Stimulated activated CD8-positive, alpha-beta memory T cell treated with anti-CD3 and anti-CD28 coated beads, Interleukin-15, amount 100 ng/mL, for 24 hours (primary cell): ENCODE data around the gene EHMT2.
A peak's percentile ranks its signal among the peaks of the same experiment; 100 is the strongest.
"Not testable (repeated sequence)": the region's sequence is repeated elsewhere in the genome, so short reads cannot be mapped to it uniquely, and the experiment has no call there.

ENCODE experiments used
- DNase-seq: peaks from one replicate; pipeline ENCODE4 v3.0.0-alpha.2; 2020; ENCODE audit warnings: low read depth

The EHMT2 gene

DNA sequence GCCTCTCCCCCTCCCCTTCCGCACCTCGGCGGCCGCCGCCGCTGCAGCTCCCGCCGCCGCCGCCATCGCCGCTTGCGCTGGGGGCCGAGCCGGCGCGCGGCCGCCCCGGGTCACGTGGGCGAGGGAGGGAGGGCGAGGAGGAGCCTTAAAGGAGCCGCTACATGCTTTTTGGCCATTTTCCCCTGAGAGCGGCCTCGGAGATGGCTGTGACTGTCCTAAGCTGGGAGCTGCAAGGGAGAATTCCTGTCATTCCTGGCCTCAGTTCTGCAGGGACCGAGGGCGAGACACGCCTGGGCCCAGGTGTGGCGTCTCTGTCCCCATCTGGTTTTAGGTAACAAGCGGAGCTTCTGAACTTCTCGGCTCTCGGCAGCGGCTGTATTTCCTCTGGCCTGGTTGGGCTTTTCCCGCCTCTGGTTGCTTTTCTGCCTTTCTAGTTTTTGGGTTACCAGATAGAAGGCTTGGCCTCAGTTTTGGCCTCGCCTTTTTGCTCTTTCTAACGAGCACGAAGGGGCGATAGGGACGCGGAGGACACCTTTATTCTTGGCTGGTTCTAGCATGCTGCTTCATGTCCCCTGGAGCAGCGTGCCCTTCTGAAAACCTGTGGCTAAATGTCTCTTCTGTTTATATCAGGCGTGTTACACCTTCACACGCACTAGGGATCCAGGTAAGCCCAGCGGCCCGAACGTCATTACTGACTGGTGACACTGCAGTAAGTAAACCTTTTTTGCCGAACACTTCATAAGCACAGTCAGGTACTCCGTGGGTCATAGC, at the start of gene EHMT2:
TSS of gene EHMT2 (minus strand) at position 87 of the 771 bp plus-strand sequence. CDS start at position 66, 21 bp downstream.
- DNase-seq, result peak; percentile 58

DNA sequence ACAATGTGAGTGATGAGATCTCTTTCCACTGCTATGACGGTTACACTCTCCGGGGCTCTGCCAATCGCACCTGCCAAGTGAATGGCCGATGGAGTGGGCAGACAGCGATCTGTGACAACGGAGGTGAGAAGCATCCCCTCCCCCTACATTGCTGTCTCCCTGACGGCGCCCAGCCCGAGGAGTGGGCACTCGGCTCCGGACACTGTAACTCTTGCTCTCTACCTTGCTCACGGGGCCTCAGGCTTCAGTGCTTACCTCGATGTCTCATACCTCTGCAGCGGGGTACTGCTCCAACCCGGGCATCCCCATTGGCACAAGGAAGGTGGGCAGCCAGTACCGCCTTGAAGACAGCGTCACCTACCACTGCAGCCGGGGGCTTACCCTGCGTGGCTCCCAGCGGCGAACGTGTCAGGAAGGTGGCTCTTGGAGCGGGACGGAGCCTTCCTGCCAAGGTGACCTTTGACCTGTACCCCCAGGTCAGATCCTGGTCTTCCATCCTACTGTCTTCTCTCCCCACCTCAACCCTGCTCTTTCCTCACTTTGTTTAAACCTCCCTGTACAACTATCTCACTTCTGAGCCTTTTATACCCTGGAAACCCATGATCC, 49.7 kb upstream of the EHMT2 start:
- no peak for DNase-seq

DNA sequence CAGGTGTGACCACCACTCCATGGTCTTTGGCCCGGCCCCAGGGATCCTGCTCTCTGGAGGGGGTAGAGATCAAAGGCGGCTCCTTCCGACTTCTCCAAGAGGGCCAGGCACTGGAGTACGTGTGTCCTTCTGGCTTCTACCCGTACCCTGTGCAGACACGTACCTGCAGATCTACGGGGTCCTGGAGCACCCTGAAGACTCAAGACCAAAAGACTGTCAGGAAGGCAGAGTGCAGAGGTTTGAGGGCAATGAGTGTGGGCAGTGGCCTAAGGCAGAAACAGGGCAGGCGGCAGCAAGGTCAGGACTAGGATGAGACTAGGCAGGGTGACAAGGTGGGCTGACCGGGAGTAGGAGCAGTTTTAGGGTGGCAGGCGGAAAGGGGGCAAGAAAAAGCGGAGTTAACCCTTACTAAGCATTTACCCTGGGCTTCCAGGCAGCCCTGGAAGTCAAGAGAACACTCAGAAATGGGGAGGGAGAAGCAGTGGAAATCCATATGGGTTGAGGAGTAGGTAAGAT, 48.9 kb upstream of the EHMT2 start:
- no peak for DNase-seq

DNA sequence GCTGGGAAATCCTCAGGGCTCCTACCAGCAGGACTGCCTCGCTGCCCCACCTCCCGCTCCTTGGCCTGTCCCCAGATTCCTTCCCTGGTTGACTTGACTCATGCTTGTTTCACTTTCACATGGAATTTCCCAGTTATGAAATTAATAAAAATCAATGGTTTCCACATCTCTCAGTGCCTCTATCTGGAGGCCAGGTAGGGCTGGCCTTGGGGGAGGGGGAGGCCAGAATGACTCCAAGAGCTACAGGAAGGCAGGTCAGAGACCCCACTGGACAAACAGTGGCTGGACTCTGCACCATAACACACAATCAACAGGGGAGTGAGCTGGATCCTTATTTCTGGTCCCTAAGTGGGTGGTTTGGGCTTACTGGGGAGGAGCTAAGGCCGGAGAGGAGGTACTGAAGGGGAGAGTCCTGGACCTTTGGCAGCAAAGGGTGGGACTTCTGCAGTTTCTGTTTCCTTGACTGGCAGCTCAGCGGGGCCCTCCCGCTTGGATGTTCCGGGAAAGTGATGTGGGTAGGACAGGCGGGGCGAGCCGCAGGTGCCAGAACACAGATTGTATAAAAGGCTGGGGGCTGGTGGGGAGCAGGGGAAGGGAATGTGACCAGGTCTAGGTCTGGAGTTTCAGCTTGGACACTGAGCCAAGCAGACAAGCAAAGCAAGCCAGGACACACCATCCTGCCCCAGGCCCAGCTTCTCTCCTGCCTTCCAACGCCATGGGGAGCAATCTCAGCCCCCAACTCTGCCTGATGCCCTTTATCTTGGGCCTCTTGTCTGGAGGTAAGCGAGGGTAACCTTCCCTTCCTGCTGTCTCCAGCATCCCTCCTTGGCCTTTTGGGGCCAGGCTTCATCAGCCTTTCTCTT, 48.2 kb upstream of the EHMT2 start, which contains the start of gene CFB:
TSS of gene CFB (plus strand) at position 589 of the 863 bp plus-strand sequence. CDS start at position 716, 127 bp downstream.
- no peak for DNase-seq

DNA sequence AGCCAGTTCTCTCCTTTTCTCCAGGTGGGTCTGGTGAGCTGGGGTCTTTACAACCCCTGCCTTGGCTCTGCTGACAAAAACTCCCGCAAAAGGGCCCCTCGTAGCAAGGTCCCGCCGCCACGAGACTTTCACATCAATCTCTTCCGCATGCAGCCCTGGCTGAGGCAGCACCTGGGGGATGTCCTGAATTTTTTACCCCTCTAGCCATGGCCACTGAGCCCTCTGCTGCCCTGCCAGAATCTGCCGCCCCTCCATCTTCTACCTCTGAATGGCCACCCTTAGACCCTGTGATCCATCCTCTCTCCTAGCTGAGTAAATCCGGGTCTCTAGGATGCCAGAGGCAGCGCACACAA, 47.6 kb upstream of the EHMT2 start:
- no peak for DNase-seq

DNA sequence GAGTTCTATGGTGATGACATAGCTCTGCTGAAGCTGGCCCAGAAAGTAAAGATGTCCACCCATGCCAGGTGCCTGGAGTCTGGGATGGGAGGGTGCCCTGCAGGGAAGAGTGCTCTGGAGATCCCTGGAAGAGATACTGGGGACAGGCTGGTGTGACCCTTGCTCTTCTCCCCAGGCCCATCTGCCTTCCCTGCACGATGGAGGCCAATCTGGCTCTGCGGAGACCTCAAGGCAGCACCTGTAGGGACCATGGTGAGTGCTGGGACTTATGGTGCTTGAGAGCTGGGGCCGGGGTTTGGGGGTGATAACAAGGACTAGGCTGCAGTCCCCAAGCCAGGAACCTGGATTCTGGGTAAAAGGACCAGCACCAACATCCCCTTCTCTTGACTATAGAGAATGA, 46.2 kb upstream of the EHMT2 start:
- no peak for DNase-seq

DNA sequence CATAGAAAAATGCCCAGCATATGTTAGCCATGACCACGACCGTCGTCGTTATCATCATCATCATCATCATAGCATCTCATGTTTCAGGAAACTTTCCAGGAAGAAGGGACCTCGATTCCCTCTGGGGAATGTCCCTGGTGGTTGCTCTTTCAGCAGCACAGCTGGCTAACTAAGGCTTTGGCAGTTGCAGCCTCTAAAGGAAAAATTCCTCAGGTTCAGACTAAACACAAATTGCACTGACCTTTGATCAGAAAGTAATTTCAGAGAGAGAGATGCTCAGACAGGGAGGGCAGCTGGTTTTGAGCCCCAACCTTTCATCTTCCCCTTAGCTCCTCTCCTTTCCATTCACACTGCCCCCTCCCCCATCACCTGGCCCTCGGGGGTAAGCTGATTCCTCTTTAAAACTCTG, 42.8 kb upstream of the EHMT2 start:
- no peak for DNase-seq

DNA sequence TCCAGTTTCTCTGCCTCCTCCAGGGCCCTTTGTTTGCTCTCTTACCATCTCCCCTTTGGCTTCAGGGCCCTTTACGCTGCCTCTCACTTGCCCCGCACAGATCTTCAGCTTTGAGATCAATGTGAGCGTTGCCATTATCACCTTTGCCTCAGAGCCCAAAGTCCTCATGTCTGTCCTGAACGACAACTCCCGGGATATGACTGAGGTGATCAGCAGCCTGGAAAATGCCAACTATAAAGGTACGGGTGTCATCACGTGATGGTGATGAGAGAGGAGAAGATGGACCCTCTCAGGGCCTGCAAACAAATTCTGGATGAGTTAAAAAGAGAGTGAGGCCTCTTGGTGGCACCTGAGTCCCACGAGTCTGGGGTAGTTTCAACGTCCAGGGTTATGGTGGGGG, 38.3 kb upstream of the EHMT2 start:
- no peak for DNase-seq

DNA sequence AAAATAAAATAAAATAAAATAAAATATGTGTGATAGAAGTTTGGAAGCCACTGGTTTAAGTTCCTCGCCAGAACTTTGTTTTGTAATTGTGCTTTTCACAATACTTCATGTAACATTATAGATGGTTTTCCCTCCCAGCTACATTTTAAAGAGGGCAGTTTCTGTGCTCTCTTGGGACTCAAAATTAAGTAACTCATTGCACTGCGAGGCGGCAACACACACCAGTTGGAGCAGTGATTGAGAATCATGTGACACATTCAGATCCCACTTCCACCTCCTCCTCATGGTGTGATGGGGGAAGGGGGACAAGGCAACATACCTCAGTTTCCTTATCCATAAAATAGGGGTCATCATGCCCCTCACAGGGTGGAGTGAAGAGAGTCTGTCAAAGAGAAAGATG, 37.5 kb upstream of the EHMT2 start:
- no peak for DNase-seq

DNA sequence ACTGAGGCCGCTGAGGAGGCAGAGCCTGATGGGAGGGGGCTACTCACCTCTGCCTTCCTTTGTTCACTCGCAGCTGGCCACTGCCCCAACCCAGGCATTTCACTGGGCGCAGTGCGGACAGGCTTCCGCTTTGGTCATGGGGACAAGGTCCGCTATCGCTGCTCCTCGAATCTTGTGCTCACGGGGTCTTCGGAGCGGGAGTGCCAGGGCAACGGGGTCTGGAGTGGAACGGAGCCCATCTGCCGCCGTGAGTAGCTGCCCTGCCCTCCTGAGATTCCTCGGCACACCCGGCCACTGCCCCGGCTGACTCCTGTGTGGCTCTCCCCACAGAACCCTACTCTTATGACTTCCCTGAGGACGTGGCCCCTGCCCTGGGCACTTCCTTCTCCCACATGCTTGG, 36.0 kb upstream of the EHMT2 start:
- DNase-seq, result no peak

DNA sequence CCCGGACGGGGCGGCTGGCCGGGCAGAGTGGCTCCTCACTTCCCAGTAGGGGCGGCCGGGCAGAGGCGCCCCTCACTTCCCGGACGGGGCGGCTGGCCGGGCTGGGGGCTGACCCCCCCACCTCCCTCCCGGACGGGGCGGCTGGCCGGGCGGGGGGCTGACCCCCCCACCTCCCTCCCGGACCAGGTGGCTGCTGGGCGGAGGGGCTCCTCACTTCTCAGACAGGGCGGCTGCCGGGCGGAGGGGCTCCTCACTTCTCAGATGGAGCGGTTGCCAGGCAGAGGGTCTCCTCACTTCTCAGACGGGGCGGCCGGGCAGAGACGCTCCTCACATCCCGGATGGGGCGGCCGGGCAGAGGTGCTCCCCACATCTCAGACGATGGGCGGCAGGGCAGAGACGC, 34.6 kb upstream of the EHMT2 start:
- not testable (repeated sequence) for DNase-seq

DNA sequence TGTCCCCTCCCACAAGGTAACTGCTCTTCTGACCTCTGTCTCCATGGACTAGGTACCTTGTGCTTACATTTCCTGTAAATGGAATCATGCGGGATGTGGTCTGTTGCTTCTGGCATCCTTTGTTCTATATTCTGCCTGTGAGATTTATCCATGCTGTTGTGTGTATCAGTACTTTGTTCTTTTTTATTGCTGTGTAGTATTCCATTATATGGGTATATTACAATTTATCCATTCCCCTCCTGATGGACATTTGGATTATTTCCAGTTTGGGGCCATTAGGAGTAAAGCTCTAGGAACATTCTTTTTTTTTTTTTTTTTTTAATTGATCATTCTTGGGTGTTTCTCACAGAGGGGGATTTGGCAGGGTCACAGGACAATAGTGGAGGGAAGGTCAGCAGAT, 33.5 kb upstream of the EHMT2 start:
- DNase-seq, result no peak

DNA sequence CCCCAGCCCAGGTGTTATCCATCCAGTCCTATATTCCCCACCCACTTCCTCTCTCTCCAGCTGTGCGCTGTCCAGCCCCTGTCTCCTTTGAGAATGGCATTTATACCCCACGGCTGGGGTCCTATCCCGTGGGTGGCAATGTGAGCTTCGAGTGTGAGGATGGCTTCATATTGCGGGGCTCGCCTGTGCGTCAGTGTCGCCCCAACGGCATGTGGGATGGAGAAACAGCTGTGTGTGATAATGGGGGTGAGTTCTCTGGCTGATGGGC, 31.1 kb upstream of the EHMT2 start:
- no peak for DNase-seq

DNA sequence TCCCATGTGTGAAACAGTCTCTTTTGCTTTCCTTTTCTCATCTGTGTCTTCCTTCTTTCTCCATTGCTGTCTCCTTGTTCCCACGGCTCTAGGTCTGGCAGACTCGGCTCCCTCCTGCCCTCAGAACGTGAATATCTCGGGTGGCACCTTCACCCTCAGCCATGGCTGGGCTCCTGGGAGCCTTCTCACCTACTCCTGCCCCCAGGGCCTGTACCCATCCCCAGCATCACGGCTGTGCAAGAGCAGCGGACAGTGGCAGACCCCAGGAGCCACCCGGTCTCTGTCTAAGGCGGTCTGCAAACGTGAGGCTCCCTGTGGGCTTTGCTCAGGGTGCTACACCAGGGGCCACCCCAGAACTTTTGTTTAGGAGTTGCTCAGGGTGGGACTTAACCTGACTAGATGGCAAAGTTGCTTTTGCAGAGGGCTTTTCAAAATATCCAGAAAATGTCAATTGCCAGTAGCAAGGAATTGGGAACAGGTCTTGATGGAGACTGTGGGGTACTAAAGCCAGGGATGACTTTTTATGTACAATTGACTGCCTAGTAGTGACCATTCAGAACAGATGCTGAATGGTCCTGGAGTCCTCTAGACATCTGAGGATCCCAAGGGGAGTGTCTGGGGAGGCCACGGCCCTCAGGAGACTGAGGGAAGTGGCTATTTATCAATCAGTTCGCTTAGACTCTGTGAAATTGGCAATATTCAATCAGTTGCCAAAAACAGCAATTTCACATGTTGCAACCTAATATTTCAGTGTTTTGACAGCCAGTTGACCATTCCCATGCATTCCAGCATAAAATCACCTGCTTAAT, 30.6 kb upstream of the EHMT2 start:
- no peak for DNase-seq

DNA sequence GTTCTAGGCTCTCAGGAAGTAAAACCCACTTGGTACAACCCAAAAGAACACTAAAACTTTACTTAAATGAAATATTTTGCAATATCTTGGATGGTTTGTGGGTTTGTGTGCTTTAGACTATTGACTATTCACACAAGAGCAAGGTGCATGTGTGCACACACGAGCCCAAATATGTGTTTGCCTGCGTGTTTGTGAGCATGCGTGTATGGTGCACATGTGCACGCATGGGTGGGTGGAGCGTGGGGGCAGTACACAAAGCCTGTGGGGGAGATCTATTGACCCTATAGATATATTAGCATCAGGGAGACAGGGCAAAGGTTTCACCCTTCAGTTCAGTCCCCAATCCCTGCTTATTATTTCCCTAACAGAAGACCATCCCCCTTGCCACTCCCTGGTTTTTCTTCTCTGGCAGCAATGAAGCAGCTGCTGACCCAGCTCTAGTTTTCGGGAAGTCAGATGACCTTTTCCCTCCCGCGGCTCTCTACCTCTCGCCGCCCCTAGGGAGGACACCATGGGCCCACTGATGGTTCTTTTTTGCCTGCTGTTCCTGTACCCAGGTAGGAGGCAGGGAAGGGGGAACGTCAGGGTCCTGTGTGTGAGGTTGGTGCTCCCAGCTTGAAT, 29.9 kb upstream of the EHMT2 start, which contains the start of gene C2:
TSS of gene C2 (plus strand) at position 476 of the 621 bp plus-strand sequence. CDS start at position 512, 36 bp downstream.
- DNase-seq, result no peak

DNA sequence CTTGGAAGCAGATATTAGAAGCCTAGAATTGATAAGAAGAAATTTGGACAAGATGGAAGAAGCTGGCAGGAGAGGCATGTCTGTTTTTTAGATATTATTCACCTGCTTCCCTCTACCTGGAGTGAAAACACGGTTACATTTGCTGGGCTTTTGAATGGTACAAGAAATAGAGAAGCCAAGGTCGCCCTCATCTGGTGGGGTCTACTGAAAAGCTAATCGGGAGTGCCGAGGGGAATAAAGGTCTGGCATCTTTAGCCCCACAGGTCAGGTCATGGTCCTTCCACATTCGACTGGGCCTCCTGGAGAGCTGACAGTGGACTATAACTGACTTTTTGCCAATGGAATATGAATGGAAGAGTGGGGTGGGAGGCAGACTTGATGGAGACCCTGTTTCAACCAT, 25.4 kb upstream of the EHMT2 start:
- DNase-seq, result no peak

DNA sequence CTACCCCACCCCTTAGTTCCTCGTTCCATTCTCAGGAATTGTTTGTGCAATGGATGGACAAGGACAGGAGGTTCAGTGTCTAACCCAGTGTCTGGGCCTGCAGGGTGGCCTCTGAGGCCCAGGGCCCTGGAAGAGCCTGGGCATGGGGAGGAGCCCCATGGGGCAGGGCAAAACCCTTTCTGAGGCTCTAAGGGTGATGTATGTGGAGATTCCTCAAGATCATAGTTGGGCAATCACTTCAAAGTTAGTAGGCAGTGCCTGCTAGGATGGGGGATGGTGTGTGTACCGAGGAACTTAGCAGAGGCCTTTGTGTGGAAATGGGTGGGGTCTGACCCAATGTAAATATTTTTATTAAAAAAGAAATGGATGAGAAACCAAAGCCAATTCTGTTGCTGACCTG, 23.3 kb upstream of the EHMT2 start:
- no peak for DNase-seq

DNA sequence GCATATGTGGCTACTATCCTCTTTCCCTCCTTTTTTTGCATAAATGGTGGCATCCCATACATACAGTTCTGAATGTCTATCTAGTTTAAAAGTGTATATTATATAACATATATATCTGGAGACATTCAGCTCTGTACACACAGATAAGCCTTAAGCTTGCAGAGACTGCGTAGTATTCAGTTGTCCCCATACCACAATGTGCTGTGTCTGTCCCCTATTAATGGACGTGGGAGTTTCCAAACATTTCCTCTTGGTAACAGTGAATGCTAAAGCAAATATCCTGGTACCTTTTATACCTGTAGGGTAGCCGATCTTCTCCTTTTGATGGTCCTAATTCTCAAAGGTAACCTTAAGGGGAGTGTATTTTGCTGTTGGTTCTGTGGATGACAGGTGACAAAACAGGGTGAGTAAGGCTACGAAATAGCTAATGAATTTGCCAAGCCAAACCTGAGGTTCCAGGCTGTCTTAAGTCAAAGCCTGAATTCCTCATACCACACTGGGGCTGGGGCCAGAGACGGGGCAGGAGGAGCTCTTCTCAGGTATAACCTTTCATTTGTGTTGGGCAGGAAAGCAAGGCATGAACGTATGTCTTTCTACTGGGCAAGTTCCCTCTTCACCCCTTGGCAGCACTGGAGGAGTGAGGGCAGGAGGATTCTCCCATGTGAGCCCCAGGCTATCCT, 22.3 kb upstream of the EHMT2 start:
- DNase-seq, result no peak

DNA sequence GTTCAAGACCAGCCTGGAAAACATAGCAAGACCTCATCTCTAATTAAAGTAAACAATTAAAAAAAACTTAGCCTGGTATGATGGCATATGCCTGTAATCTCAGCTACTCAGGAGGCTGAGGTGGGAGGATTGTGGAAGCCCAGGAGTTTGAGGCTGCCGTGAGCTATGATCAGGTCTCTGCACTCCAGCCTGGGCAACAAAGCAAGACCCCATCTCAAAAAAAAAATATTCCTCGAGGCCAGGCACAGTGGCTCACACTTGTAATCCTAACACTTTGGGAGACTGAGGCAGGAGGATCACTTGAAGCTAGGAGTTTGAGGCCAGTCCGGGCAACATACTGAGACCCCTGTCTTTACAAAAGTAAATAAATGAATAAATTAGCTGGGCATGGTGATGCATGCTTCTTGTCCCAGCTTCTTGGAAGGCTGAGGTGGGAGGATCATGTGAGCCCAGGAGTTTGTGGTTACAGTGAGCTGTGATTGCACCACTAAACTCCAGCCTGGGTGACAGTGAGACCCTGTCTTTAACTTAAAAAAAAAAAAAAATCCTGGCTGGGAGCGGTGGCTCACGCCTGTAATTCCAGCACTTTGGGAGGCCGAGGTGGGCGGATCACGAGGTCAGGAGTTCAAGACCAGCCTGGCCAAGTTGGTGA, 20.7 kb upstream of the EHMT2 start:
- no peak for DNase-seq

DNA sequence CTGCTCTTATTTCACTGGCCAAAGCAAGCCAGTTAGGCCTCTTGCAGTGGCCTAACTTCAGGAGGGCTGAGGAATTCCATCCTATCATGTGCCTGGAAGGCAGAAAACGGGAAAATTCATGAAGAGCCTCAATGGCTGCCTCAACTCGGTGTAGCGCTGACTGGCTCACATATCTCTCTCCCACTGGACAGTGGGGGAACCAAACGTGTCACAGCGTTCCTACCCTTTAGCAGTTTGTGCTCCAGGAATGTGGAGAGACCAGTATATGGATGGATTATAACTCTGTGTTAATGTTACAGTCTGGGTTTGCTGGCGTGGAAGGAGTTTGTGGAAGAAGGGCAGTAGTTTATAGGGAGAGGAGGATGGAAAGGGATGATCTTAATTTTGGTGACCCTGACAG, 18.3 kb upstream of the EHMT2 start:
- no peak for DNase-seq
